GM19025 (cell line): ENCODE data around the gene TBC1D22A.

ENCODE experiments used
- ATAC-seq: cut with Tn5 transposase; IDR thresholded peaks from one replicate; pipeline ENCODE4 v1.9.1; 2021; ENCODE audit warnings: mild to moderate bottlenecking, low read depth, moderate library complexity; ENCODE audit not compliant: unreplicated experiment

Gene TBC1D22A

GRCh38 chr22:46964773-46965550 is 202.5 kb downstream of the TBC1D22A start:
- no peak for ATAC-seq

DNA sequence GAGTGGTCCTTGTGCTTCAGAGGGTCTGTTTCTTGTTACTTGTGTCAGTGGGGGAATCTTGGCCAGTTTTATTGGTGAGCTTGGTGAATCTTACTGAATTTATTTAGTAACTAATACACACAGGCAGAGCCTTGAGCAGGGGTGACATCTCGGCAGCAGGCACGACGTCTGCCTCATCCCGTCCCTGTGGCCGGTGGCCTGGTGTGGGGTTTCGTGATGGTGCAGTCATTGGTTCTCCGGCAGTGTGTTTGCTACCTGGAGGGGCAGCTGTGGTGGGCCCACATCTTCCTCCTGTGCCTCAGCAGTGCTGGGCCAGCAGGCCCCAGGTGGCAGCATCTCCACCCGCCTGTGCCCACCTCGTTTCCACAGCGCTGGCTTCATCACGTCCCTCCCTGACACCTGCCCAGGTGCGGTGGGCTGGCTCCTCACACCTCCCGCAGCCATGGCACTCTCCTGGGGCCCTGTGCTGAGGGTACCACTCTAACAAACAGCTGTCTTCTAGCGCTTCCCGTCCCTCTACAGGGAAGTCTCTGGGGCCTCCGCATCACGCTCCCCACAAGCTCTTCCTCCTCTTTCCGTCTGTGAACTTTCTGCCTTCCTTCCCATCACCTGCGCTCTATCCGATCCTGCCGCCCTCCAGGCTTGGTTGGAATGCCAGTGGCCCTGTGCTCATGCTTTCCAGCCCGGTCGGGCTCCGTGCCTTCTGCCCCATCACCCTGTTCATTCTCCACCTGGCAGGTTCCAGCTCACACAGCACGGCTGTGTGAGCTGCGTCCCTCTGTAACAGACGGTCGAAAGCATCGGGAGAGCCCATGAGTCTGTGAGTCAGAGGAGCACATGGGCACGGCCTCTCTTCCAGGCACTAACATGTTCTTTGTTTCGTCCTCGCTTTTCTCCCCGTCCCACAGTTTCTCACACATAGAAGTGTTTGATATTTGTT is 203.4 kb downstream of the TBC1D22A start:
- ATAC-seq: no peak

GRCh38 chr22:46966495-46966845 is 204.0 kb downstream of the TBC1D22A start:
- no peak for ATAC-seq

DNA sequence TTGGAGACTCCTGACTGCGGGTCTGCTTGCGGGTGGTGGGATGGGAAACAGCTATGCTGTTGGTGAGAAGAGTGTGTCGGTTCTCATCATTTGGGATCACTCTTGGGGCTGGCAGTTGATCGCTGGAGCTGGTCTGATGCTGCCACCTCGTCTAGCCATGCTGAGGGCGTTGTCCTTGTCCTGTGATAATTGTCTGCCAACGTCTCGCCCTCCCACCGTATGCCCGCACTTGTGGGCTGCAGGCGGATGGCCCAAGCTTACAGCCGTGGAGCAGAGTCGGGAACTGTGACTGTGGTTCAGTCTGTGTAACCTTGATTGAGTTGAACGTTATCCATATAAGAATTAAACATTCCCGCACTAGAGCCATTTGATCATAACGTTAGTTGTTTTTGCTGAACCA is 204.4 kb downstream of the TBC1D22A start:
- no peak for ATAC-seq

DNA sequence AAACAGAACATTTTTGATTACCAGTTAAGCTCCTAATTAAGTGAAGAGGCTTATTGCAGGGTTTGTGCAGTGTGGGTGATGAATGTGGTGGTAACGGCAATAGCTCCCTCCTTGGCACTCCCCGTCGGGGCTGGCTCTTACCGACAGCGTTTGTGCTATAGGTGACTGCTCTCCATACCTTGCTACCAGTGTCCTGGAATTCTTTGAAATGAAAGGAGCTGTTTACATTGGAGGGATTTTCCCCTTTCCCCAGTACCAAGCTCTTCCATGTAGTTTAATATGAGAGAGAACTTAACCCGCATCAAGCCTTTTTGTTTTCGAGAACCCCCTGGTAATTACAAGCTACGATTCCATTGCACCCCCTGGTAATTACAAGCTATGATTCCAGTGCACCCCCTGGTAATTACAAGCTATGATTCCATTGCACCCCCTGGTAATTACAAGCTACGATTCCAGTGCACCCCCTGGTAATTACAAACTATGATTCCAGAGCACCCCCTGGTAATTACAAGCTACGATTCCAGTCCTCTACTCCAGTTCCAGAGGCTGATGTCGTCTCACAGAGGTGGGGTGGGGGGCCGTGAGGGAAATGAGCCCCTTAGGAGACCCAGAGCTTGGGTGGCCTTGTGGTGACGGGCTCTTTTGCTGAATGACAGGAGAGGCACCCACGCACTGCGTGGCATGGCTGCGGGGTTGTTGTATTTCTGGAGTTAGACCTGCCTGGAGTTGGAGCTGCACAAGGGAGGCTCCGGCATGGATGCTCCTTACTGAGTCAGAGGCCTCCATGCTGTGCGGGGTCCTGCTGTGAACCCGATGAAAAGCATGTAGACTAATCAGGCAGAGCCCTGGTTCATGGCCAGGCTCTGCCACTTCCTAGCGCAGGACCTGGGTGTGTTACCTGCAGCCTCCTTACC is 205.3 kb downstream of the TBC1D22A start:
- no peak for ATAC-seq

- ATAC-seq: no peak
These were observed 205.9 kb downstream of the TBC1D22A start for GRCh38 chr22:46968359-46968740.

- ATAC-seq: no peak
These were observed 206.4 kb downstream of the TBC1D22A start for GRCh38 chr22:46968848-46969247.

GRCh38 chr22:46969491-46969890 is 207.0 kb downstream of the TBC1D22A start:
- peak; percentile 82 for ATAC-seq

GRCh38 chr22:46969961-46970360 is 207.5 kb downstream of the TBC1D22A start:
- ATAC-seq: peak; percentile 27

DNA sequence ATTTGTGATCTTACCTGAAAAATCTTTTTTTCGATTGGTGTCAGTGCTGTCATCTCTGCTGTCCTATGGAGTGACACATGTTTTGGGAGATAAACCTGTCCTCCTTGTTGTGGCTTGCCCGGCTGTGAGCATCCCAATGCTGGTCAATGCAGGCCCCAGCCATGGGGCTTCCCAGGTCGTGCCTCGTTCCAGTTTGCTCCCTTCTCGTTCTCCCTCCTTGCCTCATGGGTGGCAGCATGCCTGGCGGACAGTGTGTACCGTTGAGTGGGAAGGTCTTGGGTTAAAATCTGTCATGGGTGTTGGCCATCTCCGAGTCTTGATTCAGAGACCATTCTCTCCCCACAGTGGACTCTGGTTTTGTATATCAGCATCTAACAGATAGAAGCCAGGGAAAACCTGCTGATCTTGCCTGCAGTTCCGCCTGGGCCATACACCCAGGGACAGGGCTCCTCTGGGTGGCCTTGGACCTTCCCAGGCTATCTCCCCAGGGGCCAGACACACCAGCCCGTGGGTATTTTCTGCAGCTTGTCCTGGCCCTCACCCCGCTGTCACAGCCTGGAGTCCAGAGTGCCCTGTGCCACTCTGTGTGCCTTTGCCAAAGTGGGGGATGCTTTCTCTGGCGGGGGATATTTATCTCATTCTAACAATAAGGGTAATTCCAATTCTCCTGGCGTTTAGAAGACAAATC is 208.1 kb downstream of the TBC1D22A start:
- ATAC-seq: no peak

- no peak for ATAC-seq
These were observed 208.8 kb downstream of the TBC1D22A start for GRCh38 chr22:46971099-46971763.

DNA sequence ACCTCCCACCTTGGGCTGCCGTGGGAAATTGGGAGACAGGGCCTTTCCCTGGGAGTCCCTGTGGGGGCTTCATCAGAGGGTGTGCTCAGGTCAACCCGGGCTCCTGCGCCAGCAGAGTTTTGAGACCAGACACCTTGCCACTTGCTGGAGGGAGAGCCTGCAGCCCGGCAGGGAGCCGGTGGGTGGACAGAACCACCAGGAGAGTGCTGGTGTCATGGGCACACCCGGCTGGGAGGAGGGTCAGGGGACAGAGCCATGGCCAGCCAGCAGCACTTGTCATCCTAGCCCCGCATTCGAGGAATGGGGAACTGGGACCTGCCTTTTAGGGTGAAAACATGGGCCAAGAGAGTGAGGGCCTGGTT is 209.3 kb downstream of the TBC1D22A start:
- ATAC-seq: no peak

- ATAC-seq: no peak
These were observed 209.8 kb downstream of the TBC1D22A start for GRCh38 chr22:46972256-46972655.

DNA sequence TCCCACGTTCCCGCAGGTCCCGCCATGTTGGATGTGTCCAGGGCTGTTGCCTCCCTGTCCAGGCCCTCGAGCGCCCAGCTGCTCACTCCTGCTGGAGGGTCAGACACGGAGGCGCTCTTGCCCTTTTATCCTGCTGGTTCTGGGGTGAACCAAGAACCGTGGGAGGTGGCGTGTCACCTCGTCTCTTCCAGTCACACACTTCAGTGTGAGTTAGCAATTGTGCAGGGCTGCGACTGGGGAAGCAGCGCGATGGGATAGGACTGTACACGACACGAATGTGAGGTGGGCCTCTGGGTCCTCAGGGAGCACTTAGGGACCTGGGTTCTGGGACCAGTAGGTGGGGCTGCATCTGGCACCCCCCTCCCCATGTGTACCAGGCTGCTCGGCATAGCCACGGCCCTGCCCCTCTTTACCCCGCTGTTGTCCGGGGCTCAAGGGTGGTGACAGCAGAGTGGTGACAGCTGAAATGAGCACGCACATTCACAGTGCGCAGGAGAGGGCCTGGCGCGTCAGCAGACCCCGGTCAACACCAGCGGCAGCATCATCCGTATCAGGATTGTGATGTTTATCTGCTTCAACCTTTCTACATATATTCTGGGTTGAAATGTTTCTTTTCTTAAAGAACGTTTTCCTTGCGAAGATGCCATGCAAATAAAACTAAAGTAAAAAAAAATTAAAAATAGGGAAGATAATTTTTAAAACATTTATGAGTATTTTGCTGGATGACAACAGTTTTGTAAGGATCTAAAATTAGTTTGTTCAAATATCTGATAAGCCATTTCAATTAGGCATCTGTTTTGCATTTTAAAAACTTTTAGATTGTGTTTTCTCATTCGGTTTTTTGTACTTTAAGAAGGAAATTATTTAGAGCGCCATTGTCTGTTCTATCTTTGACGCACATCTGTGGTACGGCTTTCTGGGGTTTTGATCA is 210.7 kb downstream of the TBC1D22A start:
- no peak for ATAC-seq

- no peak for ATAC-seq
These were observed 211.6 kb downstream of the TBC1D22A start for GRCh38 chr22:46974077-46974476.

DNA sequence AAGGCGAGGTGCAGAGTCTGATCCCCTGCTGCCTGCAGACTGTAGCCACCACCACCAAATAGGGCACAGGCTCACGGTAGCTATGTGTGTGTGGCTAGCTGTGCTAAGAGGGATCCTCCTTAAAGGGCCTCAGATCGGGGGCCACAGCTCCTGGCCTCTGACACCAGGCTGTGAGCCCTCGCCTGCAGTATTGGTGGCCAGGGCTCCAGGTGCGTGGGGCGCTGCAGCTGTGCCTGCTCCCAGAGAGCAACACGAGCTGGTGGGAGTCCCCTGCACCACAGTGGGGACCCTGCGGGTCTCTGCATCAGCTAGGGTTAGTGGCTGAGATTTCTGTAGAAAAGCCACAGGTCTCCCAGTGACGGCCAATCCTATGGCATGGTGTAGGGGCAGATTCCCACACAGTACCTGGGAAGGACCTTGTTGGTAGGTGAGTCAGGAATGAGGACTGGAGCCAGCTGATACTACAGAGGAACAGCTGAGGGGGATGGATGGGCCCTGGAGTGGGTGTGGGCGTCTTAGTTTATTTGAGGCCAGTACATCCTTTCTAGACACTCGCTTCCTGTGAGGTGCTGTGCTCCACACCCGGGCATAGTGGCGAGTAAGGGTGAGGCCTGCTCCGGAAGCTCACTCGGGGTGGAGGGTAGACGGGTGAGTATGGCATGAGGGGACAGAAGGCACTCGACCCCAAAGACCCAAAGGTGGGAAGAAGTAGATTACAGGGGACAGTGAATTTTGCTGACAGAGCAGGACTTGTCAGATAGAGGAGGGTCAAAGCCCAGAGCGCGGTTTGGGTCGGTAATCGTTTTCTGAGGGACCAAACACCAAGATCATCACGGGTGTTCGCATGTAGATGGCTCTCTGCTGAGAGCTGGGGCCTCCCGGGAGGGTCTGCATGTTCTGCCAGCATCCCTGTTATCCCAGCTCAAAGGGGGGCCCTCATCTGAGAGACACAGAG is 212.5 kb downstream of the TBC1D22A start:
- no peak for ATAC-seq

DNA sequence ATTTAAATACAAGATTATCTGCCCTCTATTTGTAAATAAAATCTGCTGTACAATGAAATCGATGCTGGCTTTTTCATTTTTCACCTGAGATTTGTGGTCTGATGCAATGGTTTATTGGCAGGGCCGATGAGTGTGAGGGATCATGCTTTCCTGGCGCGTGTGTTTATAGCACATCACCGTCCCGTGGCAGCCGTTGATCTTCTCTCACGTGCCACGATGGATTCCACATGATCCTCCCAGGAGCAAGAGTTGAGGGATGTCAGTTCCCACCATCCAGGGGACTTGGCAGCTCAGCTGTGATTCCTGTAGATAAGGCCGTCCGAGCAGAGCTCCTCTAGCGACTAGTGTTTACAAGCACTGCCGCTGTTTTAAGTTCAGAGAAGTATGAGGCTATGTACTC is 213.7 kb downstream of the TBC1D22A start:
- no peak for ATAC-seq
